DOHH2 (cell line): ENCODE measurements around the gene GATA5.

Source experiments
- H3F3A ChIP-seq: fragments of 200-600 bp; sonication (generic), shearing (Covaris generic); 2 replicates; pipeline ENCODE4 v1.6.0; 2016; ENCODE audit warnings: antibody characterized with exemption, mild to moderate bottlenecking; ENCODE audit not compliant: control insufficient read depth, insufficient read depth
- H3K27ac ChIP-seq: fragments of 200-600 bp; sonication (generic); 2 replicates; pipeline ENCODE4 v1.5.1; 2014; ENCODE audit warnings: low read depth, mild to moderate bottlenecking, low read length, moderate library complexity
- H3K27me3 ChIP-seq: fragments of 200-600 bp; sonication (generic); 2 replicates; pipeline ENCODE4 v1.6.1; 2014; ENCODE audit warnings: mild to moderate bottlenecking, low read length, mixed read lengths; ENCODE audit not compliant: control insufficient read depth
- H3K36me3 ChIP-seq: fragments of 200-600 bp; sonication (generic); 2 replicates; pipeline ENCODE4 v1.6.1; 2014; ENCODE audit warnings: mild to moderate bottlenecking, low read length, moderate library complexity, mixed read lengths; ENCODE audit not compliant: control insufficient read depth
- H3K4me1 ChIP-seq: fragments of 200-600 bp; sonication (generic); 2 replicates; pipeline ENCODE4 v1.6.1; 2014; ENCODE audit warnings: mild to moderate bottlenecking, low read length, mixed read lengths; ENCODE audit not compliant: control insufficient read depth
- H3K4me2 ChIP-seq: fragments of 200-600 bp; sonication (generic); 2 replicates; pipeline ENCODE4 v1.6.0; 2014; ENCODE audit warnings: mild to moderate bottlenecking, low read length, moderate library complexity
- H3K4me3 ChIP-seq: fragments of 200-600 bp; sonication (generic); 2 replicates; pipeline ENCODE4 v1.5.1; 2014; ENCODE audit warnings: mild to moderate bottlenecking, low read length, mixed read lengths
- H3K79me2 ChIP-seq: fragments of 200-600 bp; sonication (generic); 2 replicates; pipeline ENCODE4 v1.6.1; 2014; ENCODE audit warnings: mild to moderate bottlenecking, low read length, mixed read lengths; ENCODE audit not compliant: control insufficient read depth
- H3K9me2 ChIP-seq: fragments of 200-600 bp; sonication (generic); replicated peaks from 2 replicates; pipeline ENCODE4 v1.6.1; 2014; ENCODE audit warnings: mild to moderate bottlenecking, low read length, mixed read lengths; ENCODE audit not compliant: control insufficient read depth
- H3K9me3 ChIP-seq: fragments of 200-600 bp; sonication (generic); 2 replicates; pipeline ENCODE4 v1.6.1; 2014; ENCODE audit warnings: antibody characterized with exemption, low read length, mixed read lengths; ENCODE audit not compliant: control insufficient read depth, insufficient read depth
- H4K20me1 ChIP-seq: fragments of 200-600 bp; sonication (generic); 2 replicates; pipeline ENCODE4 v1.6.0; 2014; ENCODE audit warnings: low read depth, mild to moderate bottlenecking, antibody characterized with exemption, low read length, moderate library complexity; ENCODE audit not compliant: control insufficient read depth, insufficient read depth
- EZH2phosphoT487 ChIP-seq: fragments of 200-600 bp; sonication (generic); IDR thresholded peaks from 2 replicates; pipeline ENCODE4 v1.6.1; 2017; ENCODE audit warnings: borderline replicate concordance, mild to moderate bottlenecking, antibody characterized with exemption, low read length, moderate library complexity, mixed read lengths
- TF ChIP-seq, protein P1 (sequence below): fragments of 200-600 bp; sonication (generic); IDR thresholded peaks from one replicate; pipeline ENCODE4 v1.5.1; 2014; ENCODE audit warnings: antibody characterized with exemption, mild to moderate bottlenecking, low read depth, low read length; ENCODE audit not compliant: poor library complexity, severe bottlenecking

Gene GATA5

DNA sequence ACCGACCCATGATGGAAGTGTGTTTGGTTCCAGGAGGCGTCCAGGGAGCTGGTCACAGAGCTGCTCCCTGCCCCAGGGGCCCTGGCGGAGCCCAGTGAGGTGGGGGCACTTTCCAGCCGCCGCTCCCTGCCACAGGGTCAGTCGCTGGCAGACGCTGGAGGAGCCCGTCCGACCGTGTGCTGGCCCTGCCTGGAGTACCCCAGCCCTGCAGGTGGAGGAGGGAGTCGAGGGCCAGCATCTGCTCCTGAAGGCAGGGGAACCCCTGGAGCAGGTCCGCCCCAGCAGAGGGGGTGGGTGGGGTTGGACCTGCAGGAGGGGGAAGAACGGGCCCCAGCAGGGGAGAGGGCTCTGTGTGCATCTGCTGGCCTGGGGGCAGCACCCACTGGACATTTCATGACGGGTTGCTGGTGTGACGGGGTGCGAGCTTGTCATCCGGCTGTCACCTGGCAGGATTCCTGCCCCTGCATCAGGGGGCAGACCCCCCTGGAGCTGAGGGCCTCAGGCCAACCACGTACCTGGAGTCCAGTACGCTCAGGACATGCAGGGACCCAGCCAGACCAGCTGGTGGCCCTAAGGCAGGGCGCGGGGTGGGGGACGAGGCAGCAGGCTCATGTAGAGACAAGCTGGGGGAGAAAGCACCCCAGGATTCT lies 32.3 kb upstream of the GATA5 start:
- Histone ChIP-seq H3K4me1 (no peaks in the 10 kb centered on the region), H4K20me1 (no peaks in the 10 kb centered on the region), H3K36me3 (no peaks in the 10 kb centered on the region), H3K9me2 (no peaks in the 10 kb centered on the region), H3K79me2 (no peaks in the 10 kb centered on the region), H3K27ac (no peak overlapping the region), H3K9me3 (no peaks in the 10 kb centered on the region), H3F3A (no peaks in the 10 kb centered on the region), H3K4me3 (no peak overlapping the region), H3K27me3 (no peaks in the 10 kb centered on the region), H3K4me2 (no peak overlapping the region)
- no peak for TF ChIP-seq EZH2phosphoT487
- TF ChIP-seq, protein P1, sequence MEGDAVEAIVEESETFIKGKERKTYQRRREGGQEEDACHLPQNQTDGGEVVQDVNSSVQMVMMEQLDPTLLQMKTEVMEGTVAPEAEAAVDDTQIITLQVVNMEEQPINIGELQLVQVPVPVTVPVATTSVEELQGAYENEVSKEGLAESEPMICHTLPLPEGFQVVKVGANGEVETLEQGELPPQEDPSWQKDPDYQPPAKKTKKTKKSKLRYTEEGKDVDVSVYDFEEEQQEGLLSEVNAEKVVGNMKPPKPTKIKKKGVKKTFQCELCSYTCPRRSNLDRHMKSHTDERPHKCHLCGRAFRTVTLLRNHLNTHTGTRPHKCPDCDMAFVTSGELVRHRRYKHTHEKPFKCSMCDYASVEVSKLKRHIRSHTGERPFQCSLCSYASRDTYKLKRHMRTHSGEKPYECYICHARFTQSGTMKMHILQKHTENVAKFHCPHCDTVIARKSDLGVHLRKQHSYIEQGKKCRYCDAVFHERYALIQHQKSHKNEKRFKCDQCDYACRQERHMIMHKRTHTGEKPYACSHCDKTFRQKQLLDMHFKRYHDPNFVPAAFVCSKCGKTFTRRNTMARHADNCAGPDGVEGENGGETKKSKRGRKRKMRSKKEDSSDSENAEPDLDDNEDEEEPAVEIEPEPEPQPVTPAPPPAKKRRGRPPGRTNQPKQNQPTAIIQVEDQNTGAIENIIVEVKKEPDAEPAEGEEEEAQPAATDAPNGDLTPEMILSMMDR, result no peak

DNA sequence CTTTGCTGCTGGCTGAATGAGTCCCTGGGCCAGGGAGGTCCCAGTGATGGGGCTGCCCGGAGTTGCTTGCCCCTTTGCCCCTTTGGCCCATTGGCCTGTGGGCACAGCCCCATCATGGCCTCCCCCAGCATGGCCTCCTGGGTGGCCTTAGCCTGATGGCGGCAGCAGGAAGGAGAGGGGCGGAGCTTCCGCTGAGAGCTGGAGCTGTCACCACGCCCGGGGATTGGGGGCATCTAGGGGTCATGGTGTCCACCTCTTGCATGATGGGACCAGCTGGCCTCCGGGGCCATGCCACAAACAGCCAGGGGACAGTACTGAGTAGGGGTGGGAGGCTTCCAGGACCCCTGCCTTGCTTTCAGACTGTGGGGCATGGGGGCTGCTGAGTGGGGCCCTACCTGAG lies 31.5 kb upstream of the GATA5 start:
- Histone ChIP-seq H3K27ac (no peak overlapping the region), H3K4me3 (no peak overlapping the region), H3K9me2 (no peaks in the 10 kb centered on the region), H3K4me1 (no peaks in the 10 kb centered on the region), H3K27me3 (no peaks in the 10 kb centered on the region), H3K36me3 (no peaks in the 10 kb centered on the region), H3K9me3 (no peaks in the 10 kb centered on the region), H3K79me2 (no peaks in the 10 kb centered on the region), H3K4me2 (no peak overlapping the region), H3F3A (no peaks in the 10 kb centered on the region), H4K20me1 (no peaks in the 10 kb centered on the region)
- TF ChIP-seq, protein P1, result no peak
- no peak for TF ChIP-seq EZH2phosphoT487

DNA sequence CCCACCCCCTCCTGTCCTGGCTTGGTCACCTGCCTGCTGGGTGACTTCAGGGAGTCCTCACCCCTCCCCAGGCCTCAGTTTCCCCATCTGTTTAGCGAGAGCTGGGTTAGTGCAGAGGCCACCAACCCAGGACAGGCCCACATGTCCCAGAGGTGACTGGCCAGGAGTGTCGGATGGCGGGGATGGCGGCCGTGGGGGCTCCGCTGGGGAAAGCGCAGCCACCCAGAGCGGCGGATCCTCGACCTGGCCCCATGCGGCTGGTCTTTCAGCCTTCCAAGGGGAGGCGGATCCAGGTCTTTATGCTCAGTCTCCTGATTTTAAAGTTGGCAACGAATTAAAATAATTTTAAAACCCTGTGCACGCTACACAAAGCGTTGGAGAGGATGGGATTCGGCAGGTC lies 31.0 kb upstream of the GATA5 start:
- Histone ChIP-seq H3F3A (no peaks in the 10 kb centered on the region), H3K4me1 (peaks cover 5% of the 10 kb centered on the region), H3K4me3 (no peak overlapping the region), H3K9me3 (no peaks in the 10 kb centered on the region), H3K36me3 (no peaks in the 10 kb centered on the region), H3K27ac (no peak overlapping the region), H4K20me1 (no peaks in the 10 kb centered on the region), H3K27me3 (no peaks in the 10 kb centered on the region), H3K4me2 (no peak overlapping the region), H3K79me2 (no peaks in the 10 kb centered on the region), H3K9me2 (no peaks in the 10 kb centered on the region)
- no peak for TF ChIP-seq EZH2phosphoT487
- TF ChIP-seq, protein P1, result no peak
